K562 (cell line): ENCODE data around the gene TSSK2. TPM values are rescaled to one million over a fixed set of nuclear protein-coding genes. Genes with fewer than 3 reads are reported as not detected.

Experiments
- BRD4 ChIP-seq: fragments of 200-600 bp; sonication (generic); IDR thresholded peaks from 2 replicates; pipeline ENCODE4 v1.6.1; 2017; ENCODE audit warnings: inconsistent platforms
- ERF ChIP-seq: fragments of 450-650 bp; formaldehyde crosslinking; IDR thresholded peaks from 2 replicates; pipeline ENCODE4 v1.4.0; 2020; ENCODE audit warnings: mild to moderate bottlenecking, mixed read lengths
- FOXJ3 ChIP-seq: sonication (generic); formaldehyde crosslinking; IDR thresholded peaks from 2 replicates; pipeline ENCODE4 v1.4.0; 2020; ENCODE audit warnings: mild to moderate bottlenecking, missing genetic modification reagents
- HIVEP1 ChIP-seq: fragments of 250-450 bp; sonication (Bioruptor Pico); IDR thresholded peaks from 2 replicates; pipeline ENCODE4 v1.4.0; 2020; ENCODE audit warnings: mild to moderate bottlenecking
- IFI16 ChIP-seq: fragments of 250-450 bp; sonication (Bioruptor Pico); IDR thresholded peaks from 2 replicates; pipeline ENCODE4 v2.1.2; 2022; ENCODE audit warnings: mild to moderate bottlenecking, inconsistent platforms
- JUN ChIP-seq, 2 experiments: sonication (generic) in 1 of 2; formaldehyde crosslinking in 1 of 2; IDR thresholded peaks; 2 replicates each; pipeline versions ENCODE4 v1.6.1 to v1.8.0; 2012 to 2022; ENCODE audit warnings: borderline replicate concordance in 2 of 2, mild to moderate bottlenecking in 2 of 2, improper control_type of control experiment in 1 of 2, low read depth in 1 of 2, low read length in 1 of 2, missing genetic modification reagents in 1 of 2
- MAFG ChIP-seq: fragments of 450-650 bp; conservative IDR thresholded peaks from 2 replicates; pipeline ENCODE4 v1.6.1; 2016; ENCODE audit warnings: missing genetic modification characterization, missing compliant biosample characterization
- POU5F1 ChIP-seq: fragments of 150-350 bp; IDR thresholded peaks from 2 replicates; pipeline ENCODE4 v1.6.1; 2014; ENCODE audit warnings: borderline replicate concordance, low read length, low read depth, mild to moderate bottlenecking; ENCODE audit not compliant: partially characterized antibody
- SMAD1 ChIP-seq: fragments of 150-350 bp; IDR thresholded peaks from 2 replicates; pipeline ENCODE4 v1.6.1; 2014; ENCODE audit warnings: low read length, low read depth; ENCODE audit not compliant: partially characterized antibody
- STAT5B ChIP-seq: fragments of 250-450 bp; sonication (Bioruptor Pico); IDR thresholded peaks from 2 replicates; pipeline ENCODE4 v1.8.0; 2021; ENCODE audit warnings: mild to moderate bottlenecking, inconsistent platforms
- TEAD4 ChIP-seq, 2 experiments: sonication (generic) in 1 of 2; formaldehyde crosslinking in 1 of 2; IDR thresholded peaks; 2 replicates each; pipeline versions ENCODE4 v1.6.1 to v1.8.0; 2012 to 2022; ENCODE audit warnings: borderline replicate concordance in 1 of 2, inconsistent platforms in 1 of 2, low read length in 1 of 2, mild to moderate bottlenecking in 1 of 2, missing genetic modification reagents in 1 of 2
- TRIM24 ChIP-seq, 2 experiments: fragments of 450-650 bp; IDR thresholded peaks; 2 replicates each; pipeline ENCODE4 v1.6.1; 2016
- TSC22D4 ChIP-seq: fragments of 450-650 bp; IDR thresholded peaks from 2 replicates; pipeline ENCODE4 v1.6.1; 2016; ENCODE audit warnings: missing genetic modification characterization, missing biosample characterization, control low read depth
- YBX1 ChIP-seq: fragments of 450-650 bp; IDR thresholded peaks from 2 replicates; pipeline ENCODE4 v1.7.1; 2016; ENCODE audit warnings: mild to moderate bottlenecking
- polyA plus RNA-seq, 8 experiments: library from polyadenylated mRNA; depleted of rRNA in 4 of 8; stranded (reverse) in 5 of 8; unstranded in 3 of 8; fragments of >200 nt; fragmentation: Nextera tagmentation in 2 of 8; fragmentation: Illumina TruSeq in 1 of 8; extraction: Ambion mirVana in 2 of 8; extraction: Trizol in 1 of 8; gene quantifications; 2 replicates each; pipeline versions ENCODE4 v1.2.1 to v1.2.3, GENCODE V29; 2011 to 2014; ENCODE audit warnings: inconsistent platforms in 1 of 8, missing spikeins in 1 of 8
- total RNA-seq, 7 experiments: library from RNA; depleted of rRNA in 6 of 7; stranded (reverse); fragments of >200 nt in 6 of 7; fragmentation: Illumina TruSeq in 2 of 7; extraction: Trizol in 2 of 7; gene quantifications; 2 replicates each; pipeline versions ENCODE4 v1.2.1 to v1.2.3, GENCODE V29; 2011 to 2021; ENCODE audit warnings: low replicate concordance in 1 of 7
- TF ChIP-seq, protein P1 (sequence below): fragments of 450-650 bp; formaldehyde crosslinking; IDR thresholded peaks from 2 replicates; pipeline ENCODE4 v1.4.0; 2022; ENCODE audit warnings: missing genetic modification characterization
- TF ChIP-seq, protein P2 (sequence below): IDR thresholded peaks from 2 replicates; pipeline ENCODE4 v1.6.1; 2014; ENCODE audit warnings: antibody characterized with exemption
- TF ChIP-seq, protein P3 (sequence below): fragments of 450-650 bp; formaldehyde crosslinking; IDR thresholded peaks from 2 replicates; pipeline ENCODE4 v1.4.0; 2020; ENCODE audit warnings: mild to moderate bottlenecking, moderate library complexity
- TF ChIP-seq, protein P4 (sequence below), 2 experiments: fragments of 450-650 bp in 1 of 2; sonication (generic) in 1 of 2; formaldehyde crosslinking in 1 of 2; IDR thresholded peaks in 1 of 2; conservative IDR thresholded peaks in 1 of 2; 2 replicates each; pipeline versions ENCODE4 v1.6.1 to v1.8.1; 2016 to 2023; ENCODE audit warnings: mild to moderate bottlenecking in 2 of 2, moderate library complexity in 2 of 2, inconsistent platforms in 1 of 2, missing genetic modification reagents in 1 of 2
- TF ChIP-seq, protein P5 (sequence below): fragments of 450-650 bp; IDR thresholded peaks from 2 replicates; pipeline ENCODE4 v1.6.1; 2018; ENCODE audit warnings: mild to moderate bottlenecking, low read depth; ENCODE audit not compliant: partially characterized antibody

Gene TSSK2
- total and polyA plus RNA-seq, 9 of the 15 experiments (the other 6 are each of a cell fraction or from before 2014, with no cell fraction given), result 0.04 TPM; not detected in 8

DNA sequence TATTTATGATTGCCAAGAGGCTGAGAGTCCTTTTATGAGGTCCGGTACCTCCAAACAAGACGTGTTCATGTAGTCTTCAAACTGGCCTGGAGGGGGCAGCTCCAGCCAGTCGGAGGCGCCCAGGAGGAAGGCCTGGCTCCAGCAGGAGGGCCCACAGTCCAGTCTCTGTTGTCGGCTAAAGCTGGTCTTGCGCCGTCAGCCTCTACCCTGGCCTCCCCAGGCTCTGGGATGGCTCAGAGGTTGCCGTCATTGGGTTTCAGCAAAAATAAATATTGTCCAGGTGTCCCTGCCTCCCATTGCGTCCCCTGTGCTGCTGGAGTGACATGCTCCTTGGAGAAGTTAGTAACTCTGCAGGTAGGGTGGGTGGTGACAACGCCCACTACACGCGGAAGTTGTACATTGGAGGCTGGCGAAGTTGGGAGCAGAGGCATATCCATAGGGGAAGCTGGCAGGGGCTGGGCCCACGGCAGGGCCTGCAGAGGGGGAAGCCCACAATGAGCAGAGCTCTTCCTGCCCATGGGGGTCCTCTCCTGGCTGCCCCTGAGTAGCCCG is 48.5 kb downstream of the TSSK2 start (continued):
- TF ChIP-seq, protein P1, sequence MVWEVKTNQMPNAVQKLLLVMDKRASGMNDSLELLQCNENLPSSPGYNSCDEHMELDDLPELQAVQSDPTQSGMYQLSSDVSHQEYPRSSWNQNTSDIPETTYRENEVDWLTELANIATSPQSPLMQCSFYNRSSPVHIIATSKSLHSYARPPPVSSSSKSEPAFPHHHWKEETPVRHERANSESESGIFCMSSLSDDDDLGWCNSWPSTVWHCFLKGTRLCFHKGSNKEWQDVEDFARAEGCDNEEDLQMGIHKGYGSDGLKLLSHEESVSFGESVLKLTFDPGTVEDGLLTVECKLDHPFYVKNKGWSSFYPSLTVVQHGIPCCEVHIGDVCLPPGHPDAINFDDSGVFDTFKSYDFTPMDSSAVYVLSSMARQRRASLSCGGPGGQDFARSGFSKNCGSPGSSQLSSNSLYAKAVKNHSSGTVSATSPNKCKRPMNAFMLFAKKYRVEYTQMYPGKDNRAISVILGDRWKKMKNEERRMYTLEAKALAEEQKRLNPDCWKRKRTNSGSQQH (CRISPR knock-in tag), result no peak
- TF ChIP-seq FOXJ3 (no peak), STAT5B (CRISPR knock-in tag) (no peak), BRD4 (no peak), POU5F1 (no peak), ERF (peak; percentile 83; the same call in 1 of the 2 replicates), YBX1 (no peak), HIVEP1 (CRISPR knock-in tag) (peak; percentile 1; the same call in 1 of the 2 replicates), TRIM24 (IDR thresholded peaks at IDR 0.05) (no peak), JUN (IDR thresholded peaks at IDR 0.05; ENCODE audit: borderline replicate concordance, low read depth, low read length) (peak; percentile 61), JUN (CRISPR knock-in tag; IDR thresholded peaks at IDR 0.05; ENCODE audit: borderline replicate concordance) (no peak), TSC22D4 (tag) (no peak), IFI16 (CRISPR knock-in tag) (peak; percentile 19; the same call in 1 of the 2 replicates), TEAD4 (IDR thresholded peaks at IDR 0.05; ENCODE audit: low read length) (no peak), TEAD4 (CRISPR knock-in tag; IDR thresholded peaks at IDR 0.05; ENCODE audit: borderline replicate concordance) (no peak), MAFG (tag) (no peak), SMAD1 (no peak)
- TF ChIP-seq, protein P2, sequence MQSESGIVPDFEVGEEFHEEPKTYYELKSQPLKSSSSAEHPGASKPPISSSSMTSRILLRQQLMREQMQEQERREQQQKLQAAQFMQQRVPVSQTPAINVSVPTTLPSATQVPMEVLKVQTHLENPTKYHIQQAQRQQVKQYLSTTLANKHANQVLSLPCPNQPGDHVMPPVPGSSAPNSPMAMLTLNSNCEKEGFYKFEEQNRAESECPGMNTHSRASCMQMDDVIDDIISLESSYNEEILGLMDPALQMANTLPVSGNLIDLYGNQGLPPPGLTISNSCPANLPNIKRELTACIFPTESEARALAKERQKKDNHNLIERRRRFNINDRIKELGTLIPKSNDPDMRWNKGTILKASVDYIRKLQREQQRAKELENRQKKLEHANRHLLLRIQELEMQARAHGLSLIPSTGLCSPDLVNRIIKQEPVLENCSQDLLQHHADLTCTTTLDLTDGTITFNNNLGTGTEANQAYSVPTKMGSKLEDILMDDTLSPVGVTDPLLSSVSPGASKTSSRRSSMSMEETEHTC, result no peak
- TF ChIP-seq, protein P3, sequence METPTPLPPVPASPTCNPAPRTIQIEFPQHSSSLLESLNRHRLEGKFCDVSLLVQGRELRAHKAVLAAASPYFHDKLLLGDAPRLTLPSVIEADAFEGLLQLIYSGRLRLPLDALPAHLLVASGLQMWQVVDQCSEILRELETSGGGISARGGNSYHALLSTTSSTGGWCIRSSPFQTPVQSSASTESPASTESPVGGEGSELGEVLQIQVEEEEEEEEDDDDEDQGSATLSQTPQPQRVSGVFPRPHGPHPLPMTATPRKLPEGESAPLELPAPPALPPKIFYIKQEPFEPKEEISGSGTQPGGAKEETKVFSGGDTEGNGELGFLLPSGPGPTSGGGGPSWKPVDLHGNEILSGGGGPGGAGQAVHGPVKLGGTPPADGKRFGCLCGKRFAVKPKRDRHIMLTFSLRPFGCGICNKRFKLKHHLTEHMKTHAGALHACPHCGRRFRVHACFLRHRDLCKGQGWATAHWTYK (CRISPR knock-in tag), result peak; percentile 78; the same call in 1 of the 2 replicates
- TF ChIP-seq, protein P4, sequence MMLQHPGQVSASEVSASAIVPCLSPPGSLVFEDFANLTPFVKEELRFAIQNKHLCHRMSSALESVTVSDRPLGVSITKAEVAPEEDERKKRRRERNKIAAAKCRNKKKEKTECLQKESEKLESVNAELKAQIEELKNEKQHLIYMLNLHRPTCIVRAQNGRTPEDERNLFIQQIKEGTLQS (IDR thresholded peaks at IDR 0.05), result no peak
- TF ChIP-seq, protein P4 (CRISPR knock-in tag; conservative IDR thresholded peaks at IDR 0.05), result 0 out of 2 replicates have a peak, but pooled peaks have one; percentile 45
- TF ChIP-seq, protein P5, sequence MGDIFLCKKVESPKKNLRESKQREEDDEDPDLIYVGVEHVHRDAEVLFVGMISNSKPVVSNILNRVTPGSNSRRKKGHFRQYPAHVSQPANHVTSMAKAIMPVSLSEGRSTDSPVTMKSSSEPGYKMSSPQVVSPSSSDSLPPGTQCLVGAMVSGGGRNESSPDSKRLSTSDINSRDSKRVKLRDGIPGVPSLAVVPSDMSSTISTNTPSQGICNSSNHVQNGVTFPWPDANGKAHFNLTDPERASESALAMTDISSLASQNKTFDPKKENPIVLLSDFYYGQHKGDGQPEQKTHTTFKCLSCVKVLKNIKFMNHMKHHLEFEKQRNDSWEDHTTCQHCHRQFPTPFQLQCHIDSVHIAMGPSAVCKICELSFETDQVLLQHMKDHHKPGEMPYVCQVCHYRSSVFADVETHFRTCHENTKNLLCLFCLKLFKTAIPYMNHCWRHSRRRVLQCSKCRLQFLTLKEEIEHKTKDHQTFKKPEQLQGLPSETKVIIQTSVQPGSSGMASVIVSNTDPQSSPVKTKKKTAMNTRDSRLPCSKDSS, result no peak
